Suprapubic skin (tissue), 4 donors: ENCODE results near the gene CAMK2G.

Experiments
- CTCF ChIP-seq, 2 donors: fragments of 200-600 bp in 1 of 2; fragments of 450-650 bp in 1 of 2; sonication (generic) in 1 of 2; IDR thresholded peaks; one replicate each; pipeline ENCODE4 v1.5.1; 2016 to 2019; ENCODE audit warnings: antibody characterized with exemption in 2 of 2, mild to moderate bottlenecking in 1 of 2, moderate library complexity in 1 of 2
- EP300 ChIP-seq: sonication (generic); formaldehyde crosslinking; IDR thresholded peaks from one replicate; pipeline ENCODE4 v1.6.1; 2017; ENCODE audit warnings: antibody characterized with exemption
- POLR2A ChIP-seq, 2 donors: fragments of 450-650 bp; IDR thresholded peaks; one replicate each; pipeline ENCODE4 v1.6.1; 2017; ENCODE audit warnings: antibody characterized with exemption in 2 of 2, mild to moderate bottlenecking in 2 of 2, moderate library complexity in 2 of 2
- POLR2AphosphoS5 ChIP-seq, 3 donors: sonication (generic); formaldehyde crosslinking; IDR thresholded peaks; one replicate each; pipeline ENCODE4 v1.6.1; 2017; ENCODE audit warnings: antibody characterized with exemption in 3 of 3

GRCh38 chr10:73800560-73801252, 73.6 kb downstream of the CAMK2G start:
- TF ChIP-seq POLR2AphosphoS5 (IDR thresholded peaks at IDR 0.05): no peak
- TF ChIP-seq CTCF (IDR thresholded peaks at IDR 0.05): no peak
- no peak for TF ChIP-seq POLR2A (IDR thresholded peaks at IDR 0.05)
- no peak for TF ChIP-seq EP300
